ENCODE measurements around the gene USP40. TPM values are rescaled to one million over a fixed set of nuclear protein-coding genes. Genes with fewer than 3 reads are reported as not detected.

USP40 gene
- total and polyA plus RNA-seq, 4 donors = 16.7 to 80.4 (median 35.7) TPM

GRCh38 chr2:233531955-233532354 lies 34.6 kb downstream of the USP40 start:
- ATAC-seq (ENCODE audit: insufficient read depth, low FRiP score) (no peak), DNase-seq (no peak)
- WGBS, 2 donors = 72 to 87% methylated on average over 6 of the region's 6 CpGs
- H3K36me3 ChIP-seq (ENCODE audit: control insufficient read depth in 4 of 4, insufficient read depth in 4 of 4, low read length in 4 of 4) = peaks cover 7 to 25% (median 10%) of the 10 kb centered on the region in 4 donors
- H3K4me1 ChIP-seq (ENCODE audit: control insufficient read depth in 5 of 5, insufficient read depth in 5 of 5, low read length in 5 of 5) = no peaks in the 10 kb centered on the region
- no peaks in the 10 kb centered on the region for H3K9me3 ChIP-seq (ENCODE audit: control insufficient read depth in 4 of 4, insufficient read depth in 3 of 4, low read length in 3 of 4)
- no peak overlapping the region for H3K9ac ChIP-seq (ENCODE audit: insufficient read depth in 1 of 2, low read length in 2 of 2)
- peak overlapping the region in 1 of 2 donors; percentile 45 for H3K27ac ChIP-seq (ENCODE audit: low read depth in 1 of 2, low read length in 1 of 2)
- no peak overlapping the region for H3K4me3 ChIP-seq
- H3K27me3 ChIP-seq (ENCODE audit: control insufficient read depth in 3 of 3, insufficient read depth in 3 of 3, low read length in 2 of 3) = no peaks in the 10 kb centered on the region
- no peak for TF ChIP-seq CTCF (IDR thresholded peaks at IDR 0.05; ENCODE audit: control extremely low read depth, extremely low read depth)

- H3K36me3 ChIP-seq (ENCODE audit: control insufficient read depth in 4 of 4, insufficient read depth in 4 of 4, low read length in 4 of 4) = peaks cover 7 to 28% (median 11%) of the 10 kb centered on the region in 4 donors
- H3K4me3 ChIP-seq = no peak overlapping the region
- ATAC-seq (ENCODE audit: insufficient read depth, low FRiP score) (no peak), DNase-seq (no peak)
- no peak overlapping the region for H3K9ac ChIP-seq (ENCODE audit: insufficient read depth in 1 of 2, low read length in 2 of 2)
- 61 to 88% methylated on average over 1 of the region's 1 CpG for WGBS, 2 donors
- TF ChIP-seq CTCF (IDR thresholded peaks at IDR 0.05; ENCODE audit: control extremely low read depth, extremely low read depth) = no peak
- H3K4me1 ChIP-seq (ENCODE audit: control insufficient read depth in 5 of 5, insufficient read depth in 5 of 5, low read length in 5 of 5) = no peaks in the 10 kb centered on the region
- H3K27ac ChIP-seq (ENCODE audit: low read depth in 1 of 2, low read length in 1 of 2) = no peak overlapping the region
- H3K27me3 ChIP-seq (ENCODE audit: control insufficient read depth in 3 of 3, insufficient read depth in 3 of 3, low read length in 2 of 3) = no peaks in the 10 kb centered on the region
- no peaks in the 10 kb centered on the region for H3K9me3 ChIP-seq (ENCODE audit: control insufficient read depth in 4 of 4, insufficient read depth in 3 of 4, low read length in 3 of 4)
Observed at GRCh38 chr2:233530381-233530780, 36.2 kb downstream of the USP40 start.

DNA sequence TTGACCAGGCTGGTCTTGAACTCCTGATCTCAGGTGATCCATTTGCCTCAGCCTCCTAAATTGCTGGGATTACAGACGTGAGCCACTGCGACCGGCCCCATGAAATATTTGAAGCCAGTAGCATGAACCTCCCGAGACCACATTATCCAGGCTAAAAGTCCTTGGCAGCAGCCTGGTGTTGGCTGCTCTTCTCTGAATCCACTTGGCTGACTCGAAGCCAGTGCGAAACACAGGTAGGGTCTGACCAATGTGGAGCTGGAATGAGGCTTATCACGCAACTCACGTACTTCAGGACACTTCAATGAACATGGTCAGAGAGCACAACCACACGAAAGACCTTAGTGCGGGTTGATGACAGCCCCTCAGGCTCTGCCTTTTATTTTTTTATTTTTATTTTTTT lies 38.4 kb downstream of the USP40 start:
- Histone ChIP-seq H3K4me3 (no peak overlapping the region), H3K9me3 (ENCODE audit: control insufficient read depth in 4 of 4, insufficient read depth in 3 of 4, low read length in 3 of 4) (no peaks in the 10 kb centered on the region), H3K27ac (ENCODE audit: low read depth in 1 of 2, low read length in 1 of 2) (no peak overlapping the region), H3K36me3 (ENCODE audit: control insufficient read depth in 4 of 4, insufficient read depth in 4 of 4, low read length in 4 of 4) (peaks cover 8 to 30% (median 13%) of the 10 kb centered on the region in 4 donors), H3K27me3 (ENCODE audit: control insufficient read depth in 3 of 3, insufficient read depth in 3 of 3, low read length in 2 of 3) (no peaks in the 10 kb centered on the region), H3K9ac (ENCODE audit: insufficient read depth in 1 of 2, low read length in 2 of 2) (no peak overlapping the region), H3K4me1 (ENCODE audit: control insufficient read depth in 5 of 5, insufficient read depth in 5 of 5, low read length in 5 of 5) (no peaks in the 10 kb centered on the region)
- DNase-seq (no peak), ATAC-seq (ENCODE audit: insufficient read depth, low FRiP score) (no peak)
- WGBS, 2 donors = 97 to 98% methylated on average over 10 of the region's 10 CpGs
- TF ChIP-seq CTCF (IDR thresholded peaks at IDR 0.05; ENCODE audit: control extremely low read depth, extremely low read depth) = no peak

DNA sequence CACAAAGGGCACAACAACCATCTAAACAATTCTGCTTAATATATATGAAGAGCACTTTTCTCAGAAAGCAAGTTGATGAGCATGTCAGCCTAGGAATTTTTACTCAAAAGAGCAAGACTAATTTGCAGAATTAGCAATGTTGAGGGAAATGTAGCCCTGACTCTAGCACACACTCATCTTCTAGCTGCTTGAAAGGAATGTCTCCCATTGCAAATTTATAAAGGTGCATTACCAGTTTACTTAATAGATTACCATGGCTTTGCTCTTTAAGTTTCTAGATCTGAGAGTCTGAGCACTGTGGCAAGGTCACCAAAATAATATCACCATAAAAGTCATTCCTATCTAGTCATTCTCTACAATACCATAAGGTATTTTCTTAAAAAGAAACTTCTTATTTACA lies 40.8 kb downstream of the USP40 start:
- no peak for DNase-seq
- no peak for ATAC-seq (ENCODE audit: insufficient read depth, low FRiP score)
- H3K4me1 ChIP-seq (ENCODE audit: control insufficient read depth in 5 of 5, insufficient read depth in 5 of 5, low read length in 5 of 5) = no peaks in the 10 kb centered on the region
- no peaks in the 10 kb centered on the region for H3K27me3 ChIP-seq (ENCODE audit: control insufficient read depth in 3 of 3, insufficient read depth in 3 of 3, low read length in 2 of 3)
- no peak overlapping the region for H3K9ac ChIP-seq (ENCODE audit: insufficient read depth in 1 of 2, low read length in 2 of 2)
- H3K4me3 ChIP-seq = no peak overlapping the region
- TF ChIP-seq CTCF (IDR thresholded peaks at IDR 0.05; ENCODE audit: control extremely low read depth, extremely low read depth) = no peak
- no peak overlapping the region for H3K27ac ChIP-seq (ENCODE audit: low read depth in 1 of 2, low read length in 1 of 2)
- H3K9me3 ChIP-seq (ENCODE audit: control insufficient read depth in 4 of 4, insufficient read depth in 3 of 4, low read length in 3 of 4) = no peaks in the 10 kb centered on the region
- peaks cover 4 to 28% (median 17%) of the 10 kb centered on the region in 4 donors for H3K36me3 ChIP-seq (ENCODE audit: control insufficient read depth in 4 of 4, insufficient read depth in 4 of 4, low read length in 4 of 4)

Data from lung (tissue), 12 donors.